ENCODE measurements around the gene CLDN12.

Gene CLDN12

GRCh38 chr7:90403174-90404113 is at the start of gene CLDN12:
CLDN12 (plus strand) TSS chr7:90403461; CDS start chr7:90412677, 9,216 bp downstream.
- DNase-seq (ENCODE audit: low spot score): peak; percentile 94

DNA sequence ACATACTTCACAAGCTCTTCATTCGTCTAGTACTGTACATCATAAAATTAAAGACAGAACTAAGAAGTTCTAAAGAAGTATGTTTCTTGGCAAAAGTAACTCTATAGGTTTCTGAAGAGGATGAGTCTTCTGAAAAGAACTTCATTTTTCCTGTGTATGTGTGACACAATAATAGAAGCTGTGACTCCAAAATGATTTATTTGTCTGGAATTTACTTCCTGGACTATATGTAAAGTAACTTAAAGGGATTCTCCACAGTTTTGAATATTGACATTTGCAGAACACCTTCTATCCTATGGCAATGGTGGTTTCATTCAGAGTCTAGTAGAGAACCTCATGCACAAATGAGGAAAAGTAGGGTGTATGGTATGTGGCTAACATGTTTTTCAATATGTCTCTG is 19.8 kb upstream of the CLDN12 start:
- no peak for DNase-seq (ENCODE audit: low spot score)

GRCh38 chr7:90383861-90384260 is 19.4 kb upstream of the CLDN12 start:
- no peak for DNase-seq (ENCODE audit: low spot score)

- no peak for DNase-seq (ENCODE audit: low spot score)
These were observed 18.8 kb upstream of the CLDN12 start for GRCh38 chr7:90384433-90384832.

DNA sequence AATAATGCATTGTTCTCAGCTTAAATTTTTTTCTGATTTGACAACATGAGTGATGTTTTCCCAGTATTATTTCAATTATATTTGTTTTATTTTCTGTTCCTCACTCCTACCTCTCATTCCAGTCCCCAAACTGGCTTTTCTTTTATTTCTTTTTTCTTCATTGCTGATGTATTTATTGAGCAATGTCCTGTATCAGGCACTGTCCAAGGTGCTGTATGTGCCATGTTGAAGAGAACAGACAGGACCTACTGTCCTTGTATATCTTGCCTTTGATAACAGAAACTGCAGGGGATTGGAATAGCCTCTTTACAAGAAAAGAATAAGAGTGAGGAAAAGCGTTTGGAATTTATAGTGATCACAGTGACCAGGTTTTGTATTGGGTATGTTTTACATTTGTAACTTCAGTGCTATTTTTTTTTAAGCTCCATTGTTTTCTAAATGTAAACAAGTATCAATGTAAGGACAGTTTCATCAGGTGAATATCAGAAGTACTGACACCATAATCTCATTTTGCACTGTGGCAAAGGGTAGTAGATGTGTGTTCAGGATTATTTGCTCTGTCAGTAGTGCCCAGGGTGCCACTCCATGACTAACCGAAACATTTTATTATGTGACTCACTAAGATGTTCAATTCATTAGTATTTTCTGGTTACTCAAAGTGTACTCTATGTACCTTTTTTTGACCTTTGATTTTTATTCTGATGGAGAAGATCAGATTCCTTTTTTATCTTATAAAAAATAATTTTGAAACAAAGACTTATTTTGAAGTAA is 15.6 kb upstream of the CLDN12 start:
- no peak for DNase-seq (ENCODE audit: low spot score)

DNA sequence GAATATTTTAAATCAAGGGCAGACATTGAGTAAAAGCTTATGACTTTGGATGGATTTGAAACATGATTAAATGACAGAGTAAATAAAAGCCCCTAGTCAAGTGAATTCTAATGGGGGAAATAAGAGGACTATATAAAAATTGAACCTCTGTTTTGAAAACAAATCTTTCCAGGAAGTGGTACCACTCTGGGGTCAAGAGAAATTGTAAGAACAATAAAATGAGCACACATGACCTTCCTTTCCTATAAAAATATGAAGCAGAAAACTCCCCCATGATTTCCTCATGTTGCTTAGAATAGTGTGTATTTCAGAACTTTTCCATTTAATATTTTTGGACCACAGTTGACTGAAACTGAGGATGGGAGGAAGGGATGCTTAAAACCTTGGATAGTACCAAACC is 12.3 kb upstream of the CLDN12 start:
- DNase-seq (ENCODE audit: low spot score): no peak

GRCh38 chr7:90391488-90391887 is 11.8 kb upstream of the CLDN12 start:
- no peak for DNase-seq (ENCODE audit: low spot score)

GRCh38 chr7:90396420-90396819 is 6.8 kb upstream of the CLDN12 start:
- no peak for DNase-seq (ENCODE audit: low spot score)

- DNase-seq (ENCODE audit: low spot score): no peak
These were observed 1.3 kb upstream of the CLDN12 start for GRCh38 chr7:90401989-90402388.

GRCh38 chr7:90402785-90403173 is 482 bp upstream of the CLDN12 start:
- DNase-seq (ENCODE audit: low spot score): no peak

DNA sequence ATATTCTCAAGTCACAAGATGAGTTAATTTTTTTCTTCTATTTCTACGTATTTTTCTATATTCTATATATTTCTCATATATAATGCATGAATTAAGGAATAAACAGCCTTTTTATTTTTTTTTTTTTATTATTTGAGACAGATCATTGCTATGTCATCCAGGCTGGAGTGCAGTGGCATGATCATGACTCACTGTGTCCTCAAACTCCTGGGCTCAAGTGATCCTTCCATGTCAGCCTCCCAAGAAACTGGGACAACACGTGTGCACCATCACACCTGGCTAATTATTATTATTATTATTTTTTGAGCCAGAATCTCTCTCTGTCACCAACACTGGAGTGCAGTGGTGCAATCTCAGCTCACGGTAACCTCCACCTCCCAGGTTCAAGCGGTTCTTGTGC is 1.5 kb downstream of the CLDN12 start:
- no peak for DNase-seq (ENCODE audit: low spot score)

- DNase-seq (ENCODE audit: low spot score): no peak
These were observed 4.2 kb downstream of the CLDN12 start for GRCh38 chr7:90407484-90407821.

GRCh38 chr7:90408142-90408541 is 4.9 kb downstream of the CLDN12 start:
- DNase-seq (ENCODE audit: low spot score): no peak

- DNase-seq (ENCODE audit: low spot score): no peak
These were observed 6.4 kb downstream of the CLDN12 start for GRCh38 chr7:90409667-90410066.

- no peak for DNase-seq (ENCODE audit: low spot score)
These were observed 8.2 kb downstream of the CLDN12 start for GRCh38 chr7:90411510-90411909.

GRCh38 chr7:90412458-90413184 is 9.4 kb downstream of the CLDN12 start:
- peak; percentile 32 for DNase-seq (ENCODE audit: low spot score)

GRCh38 chr7:90413185-90413528 is 9.9 kb downstream of the CLDN12 start:
- DNase-seq (ENCODE audit: low spot score): no peak

DNA sequence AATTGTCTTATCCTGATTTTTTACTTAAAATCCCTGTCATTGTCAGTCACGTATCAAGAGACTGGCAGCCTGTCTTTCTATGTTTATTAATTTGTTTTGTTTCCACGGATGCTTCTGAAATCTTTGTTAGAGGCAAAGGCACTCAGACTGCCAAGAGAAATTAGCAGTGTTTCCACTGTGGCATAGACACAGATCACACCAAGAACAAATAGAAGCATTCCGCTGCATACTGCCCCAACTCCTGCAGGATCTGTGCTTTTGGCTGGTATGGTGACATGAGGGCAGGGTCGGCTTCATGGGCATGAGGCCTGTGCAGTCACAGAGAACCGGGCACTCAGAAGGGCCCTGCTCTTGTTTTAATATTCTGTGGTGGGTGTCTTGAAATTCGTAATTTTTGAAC is 18.4 kb downstream of the CLDN12 start:
- no peak for DNase-seq (ENCODE audit: low spot score)

- DNase-seq (ENCODE audit: low spot score): no peak
These were observed 21.5 kb downstream of the CLDN12 start for GRCh38 chr7:90424720-90425119.

DNA sequence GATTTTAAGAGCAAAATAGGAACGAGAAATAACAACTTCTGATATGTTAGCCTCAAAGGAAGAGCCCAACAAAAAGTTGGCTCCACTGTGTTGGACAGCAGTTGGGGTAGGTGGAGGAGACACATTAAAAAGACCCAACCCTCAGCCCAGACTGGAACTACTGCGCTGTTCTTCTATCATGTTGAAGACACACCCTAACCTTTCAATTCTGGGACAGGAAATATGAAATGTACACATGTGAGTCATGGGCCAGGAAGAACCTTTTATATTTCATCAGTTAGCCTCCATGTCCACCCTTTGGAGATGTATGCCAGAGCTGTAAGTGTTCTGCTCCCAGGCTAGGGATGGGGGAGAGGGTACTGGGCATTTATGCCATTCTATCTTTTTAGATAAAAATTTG is 22.1 kb downstream of the CLDN12 start:
- DNase-seq (ENCODE audit: low spot score): no peak

GRCh38 chr7:90430614-90431460 is 27.6 kb downstream of the CLDN12 start:
- DNase-seq (ENCODE audit: low spot score): no peak

- no peak for DNase-seq (ENCODE audit: low spot score)
These were observed 29.5 kb downstream of the CLDN12 start for GRCh38 chr7:90432752-90433151.

All from iPS-NIHi11 (cell line).